HEK293T (cell line): ENCODE results near the gene SAT1.
"Not testable (repeated sequence)": the region's sequence is repeated elsewhere in the genome, so short reads cannot be mapped to it uniquely, and the experiment has no call there.

ENCODE experiments used
- CTCF ChIA-PET: fragments of 350-600 bp; formaldehyde crosslinking; extraction: SDS; loops from one replicate; lab custom pipeline; 2021; ENCODE audit warnings: antibody characterized with exemption, inconsistent platforms; lab: Yijun Ruan, JAX
- POLR2A ChIA-PET: fragments of 350-600 bp; formaldehyde crosslinking; extraction: SDS; loops from one replicate; lab custom pipeline; 2020; ENCODE audit warnings: antibody characterized with exemption, inconsistent platforms; lab: Yijun Ruan, JAX
- DNase-seq: peaks from one replicate; pipeline ENCODE4 v3.0.0; 2012; ENCODE audit warnings: mixed read lengths; ENCODE audit errors: extremely low spot score
- ARNT ChIP-seq: fragments of 450-650 bp; IDR thresholded peaks from 2 replicates; pipeline ENCODE4 v1.6.1; 2017; ENCODE audit warnings: mild to moderate bottlenecking
- BHLHE40 ChIP-seq: fragments of 450-650 bp; IDR thresholded peaks from 2 replicates; pipeline ENCODE4 v1.6.1; 2016; ENCODE audit warnings: mild to moderate bottlenecking, moderate library complexity, borderline replicate concordance
- CTBP1 ChIP-seq: fragments of 450-650 bp; IDR thresholded peaks from 2 replicates; pipeline ENCODE4 v1.6.1; 2016; ENCODE audit warnings: borderline replicate concordance
- ELF4 ChIP-seq: fragments of 450-650 bp; IDR thresholded peaks from 2 replicates; pipeline ENCODE4 v1.6.1; 2017; ENCODE audit warnings: antibody characterized with exemption
- FOXA1 ChIP-seq: fragments of 450-650 bp; IDR thresholded peaks from 2 replicates; pipeline ENCODE4 v1.6.1; 2016; ENCODE audit warnings: mild to moderate bottlenecking
- FOXK2 ChIP-seq: fragments of 450-650 bp; IDR thresholded peaks from 2 replicates; pipeline ENCODE4 v1.6.1; 2016; ENCODE audit warnings: mild to moderate bottlenecking
- FOXM1 ChIP-seq: fragments of 450-650 bp; IDR thresholded peaks from 2 replicates; pipeline ENCODE4 v1.6.1; 2017; ENCODE audit warnings: mild to moderate bottlenecking, borderline replicate concordance
- HDGF ChIP-seq: fragments of 450-650 bp; IDR thresholded peaks from 2 replicates; pipeline ENCODE4 v1.6.1; 2017; ENCODE audit warnings: antibody characterized with exemption, borderline replicate concordance
- L3MBTL2 ChIP-seq: fragments of 450-650 bp; conservative IDR thresholded peaks from 2 replicates; pipeline ENCODE4 v1.6.1; 2016; ENCODE audit warnings: mild to moderate bottlenecking
- LEF1 ChIP-seq: fragments of 450-650 bp; IDR thresholded peaks from 2 replicates; pipeline ENCODE4 v1.6.1; 2017; ENCODE audit warnings: mild to moderate bottlenecking, borderline replicate concordance
- NFRKB ChIP-seq: fragments of 450-650 bp; IDR thresholded peaks from 2 replicates; pipeline ENCODE4 v1.6.1; 2016; ENCODE audit warnings: mild to moderate bottlenecking, moderate library complexity
- PKNOX1 ChIP-seq: fragments of 450-650 bp; IDR thresholded peaks from 2 replicates; pipeline ENCODE4 v1.6.1; 2016
- SP1 ChIP-seq: fragments of 450-650 bp; IDR thresholded peaks from 2 replicates; pipeline ENCODE4 v1.6.1; 2017
- SUZ12 ChIP-seq: fragments of 450-650 bp; IDR thresholded peaks from 2 replicates; pipeline ENCODE4 v1.6.1; 2016; ENCODE audit warnings: mild to moderate bottlenecking
- TARDBP ChIP-seq: fragments of 450-650 bp; IDR thresholded peaks from 2 replicates; pipeline ENCODE4 v1.6.1; 2016
- ZNF384 ChIP-seq: fragments of 450-650 bp; IDR thresholded peaks from 2 replicates; pipeline ENCODE4 v1.6.1; 2016

Gene SAT1

DNA sequence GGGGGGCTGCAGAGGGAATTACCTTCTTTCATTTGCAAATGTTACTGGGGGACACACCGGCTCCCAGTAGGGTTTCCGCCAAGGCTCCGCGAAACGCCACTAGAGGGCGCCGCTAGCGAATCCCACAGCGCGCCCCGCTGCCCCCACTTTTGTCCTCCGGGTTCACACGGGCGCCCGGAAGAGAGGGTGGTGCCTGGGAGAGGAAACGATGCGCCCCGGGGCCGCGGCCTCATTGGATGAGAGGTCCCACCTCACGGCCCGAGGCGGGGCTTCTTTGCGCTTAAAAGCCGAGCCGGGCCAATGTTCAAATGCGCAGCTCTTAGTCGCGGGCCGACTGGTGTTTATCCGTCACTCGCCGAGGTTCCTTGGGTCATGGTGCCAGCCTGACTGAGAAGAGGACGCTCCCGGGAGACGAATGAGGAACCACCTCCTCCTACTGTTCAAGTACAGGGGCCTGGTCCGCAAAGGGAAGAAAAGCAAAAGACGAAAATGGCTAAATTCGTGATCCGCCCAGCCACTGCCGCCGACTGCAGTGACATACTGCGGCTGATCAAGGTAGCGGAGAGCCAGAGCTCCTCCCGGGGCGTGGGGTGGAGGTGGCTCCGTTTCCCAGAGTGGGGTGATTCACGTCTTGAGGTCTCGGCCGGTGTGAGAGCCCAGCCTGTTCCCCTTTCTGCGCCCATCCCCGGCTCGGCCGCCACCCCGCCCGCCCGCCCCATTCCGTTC is at the start of gene SAT1:
TSS of gene SAT1 (plus strand) at position 311 of the 726 bp plus-strand sequence. CDS start at position 490, 179 bp downstream.
- DNase-seq: peak; percentile 87
- ChIA-PET CTCF (interaction anchor here (0.7 to 2.3 kb wide), 8 partner anchors 17 to 126 kb away, joined by 3 to 26 read pairs (median 4); no protein-coding TSS in a partner anchor), POLR2A (interaction anchor here (0.6 to 3.8 kb wide), 37 partner anchors 8 to 271 kb away, joined by 3 to 54 read pairs (median 4); partner anchors contain the start of genes ACOT9 and EIF2S3)
- no peak for TF ChIP-seq LEF1
- peak; percentile 72 for TF ChIP-seq ELF4
- TF ChIP-seq BHLHE40: no peak
- no peak for TF ChIP-seq NFRKB

DNA sequence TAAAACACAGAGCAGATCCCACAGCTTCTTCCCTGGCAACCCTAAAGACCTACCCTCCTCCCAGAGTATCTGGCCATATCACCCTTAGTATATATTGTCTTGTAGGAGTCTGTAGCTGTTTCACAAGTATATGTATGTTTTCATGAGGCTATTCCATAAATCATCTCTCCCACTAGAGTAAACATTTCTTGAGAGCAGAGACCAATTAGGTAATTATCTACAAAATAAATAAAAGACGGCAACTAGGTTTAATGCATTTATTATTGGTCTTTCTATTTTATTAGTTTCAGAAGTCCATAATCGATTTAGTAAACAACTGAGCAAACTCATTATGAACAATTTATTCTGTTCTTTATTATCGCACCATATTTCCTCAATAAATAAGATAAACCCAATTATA is 46.9 kb upstream of the SAT1 start:
- ChIA-PET CTCF (interaction anchor here (1.0 to 2.1 kb wide), 3 partner anchors 10 to 166 kb away, joined by 3 to 5 read pairs (median 3); partner anchors contain the start of gene SAT1), POLR2A (no interaction called here)
- peak; percentile 52; the same call in 1 of the 2 replicates for TF ChIP-seq PKNOX1
- TF ChIP-seq HDGF: no peak

DNA sequence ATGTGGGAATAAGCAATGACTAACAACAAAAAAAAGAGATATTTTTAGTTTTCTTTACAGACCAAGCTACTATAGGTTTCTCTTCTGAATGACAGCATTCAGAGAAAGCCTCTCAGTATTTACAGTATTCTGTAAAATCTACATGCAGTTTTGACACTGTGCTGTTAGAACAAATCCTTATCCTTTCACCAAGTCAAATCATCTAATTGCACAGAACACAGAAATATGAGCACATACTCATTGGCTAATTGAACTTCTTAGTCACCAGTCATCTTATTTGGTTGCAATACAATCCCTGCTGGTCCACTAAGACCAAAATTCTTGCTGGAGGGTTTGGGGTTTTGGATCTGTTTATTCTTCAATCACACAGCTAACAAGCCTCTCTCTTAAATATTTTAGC is 45.6 kb upstream of the SAT1 start:
- TF ChIP-seq FOXA1: no peak
- TF ChIP-seq SUZ12: no peak
- no peak for TF ChIP-seq BHLHE40
- TF ChIP-seq L3MBTL2: no peak
- TF ChIP-seq ZNF384: no peak
- no peak for TF ChIP-seq SP1
- no peak for TF ChIP-seq FOXM1
- no peak for TF ChIP-seq TARDBP
- no peak for TF ChIP-seq PKNOX1
- TF ChIP-seq HDGF: no peak
- no peak for TF ChIP-seq CTBP1
- no peak for TF ChIP-seq LEF1
- TF ChIP-seq FOXK2: no peak
- no peak for TF ChIP-seq NFRKB
- TF ChIP-seq ARNT: no peak
- TF ChIP-seq ELF4: no peak
- DNase-seq: no peak
- ChIA-PET CTCF (no interaction called here), POLR2A (no interaction called here)

More for the DNA sequence above, 46.9 kb upstream of the SAT1 start:
- no peak for DNase-seq

DNA sequence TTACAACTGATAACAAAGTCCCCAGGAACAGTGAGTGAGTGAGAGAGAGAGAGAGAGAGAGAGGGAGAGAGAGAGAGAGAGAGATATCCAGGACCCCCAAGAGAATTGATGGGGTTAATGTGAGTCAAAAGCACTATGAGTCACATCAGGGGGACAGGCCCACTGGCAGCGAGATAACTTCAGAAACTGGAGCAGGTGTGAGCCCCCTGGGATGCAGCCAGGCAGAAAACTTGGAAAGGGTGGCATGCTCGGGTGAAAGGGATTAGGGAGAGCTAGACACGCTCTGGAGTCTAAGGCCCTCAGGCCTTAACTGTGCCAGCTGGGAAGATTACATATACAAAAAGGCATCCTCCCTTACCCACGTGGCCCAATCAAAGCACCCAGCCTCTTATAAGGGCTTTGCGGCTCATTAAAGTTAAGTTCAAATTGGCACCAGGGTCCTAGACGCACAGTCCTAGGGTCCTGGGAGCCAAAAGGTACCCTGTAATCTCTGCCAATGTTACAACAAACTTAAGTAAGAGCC is 40.7 kb upstream of the SAT1 start:
- TF ChIP-seq SUZ12 (no peak), LEF1 (no peak), FOXA1 (no peak), TARDBP (no peak)
- CTCF ChIA-PET: interaction anchor here (1.2 to 1.6 kb wide), 2 partner anchors 15 to 160 kb away, joined by 4 read pairs; no protein-coding TSS in a partner anchor
- POLR2A ChIA-PET: interaction anchor here (1.0 to 1.5 kb wide), 5 partner anchors 10 to 147 kb away, joined by 3 to 12 read pairs (median 4); partner anchors contain the start of gene SAT1
- DNase-seq: peak; percentile 45

DNA sequence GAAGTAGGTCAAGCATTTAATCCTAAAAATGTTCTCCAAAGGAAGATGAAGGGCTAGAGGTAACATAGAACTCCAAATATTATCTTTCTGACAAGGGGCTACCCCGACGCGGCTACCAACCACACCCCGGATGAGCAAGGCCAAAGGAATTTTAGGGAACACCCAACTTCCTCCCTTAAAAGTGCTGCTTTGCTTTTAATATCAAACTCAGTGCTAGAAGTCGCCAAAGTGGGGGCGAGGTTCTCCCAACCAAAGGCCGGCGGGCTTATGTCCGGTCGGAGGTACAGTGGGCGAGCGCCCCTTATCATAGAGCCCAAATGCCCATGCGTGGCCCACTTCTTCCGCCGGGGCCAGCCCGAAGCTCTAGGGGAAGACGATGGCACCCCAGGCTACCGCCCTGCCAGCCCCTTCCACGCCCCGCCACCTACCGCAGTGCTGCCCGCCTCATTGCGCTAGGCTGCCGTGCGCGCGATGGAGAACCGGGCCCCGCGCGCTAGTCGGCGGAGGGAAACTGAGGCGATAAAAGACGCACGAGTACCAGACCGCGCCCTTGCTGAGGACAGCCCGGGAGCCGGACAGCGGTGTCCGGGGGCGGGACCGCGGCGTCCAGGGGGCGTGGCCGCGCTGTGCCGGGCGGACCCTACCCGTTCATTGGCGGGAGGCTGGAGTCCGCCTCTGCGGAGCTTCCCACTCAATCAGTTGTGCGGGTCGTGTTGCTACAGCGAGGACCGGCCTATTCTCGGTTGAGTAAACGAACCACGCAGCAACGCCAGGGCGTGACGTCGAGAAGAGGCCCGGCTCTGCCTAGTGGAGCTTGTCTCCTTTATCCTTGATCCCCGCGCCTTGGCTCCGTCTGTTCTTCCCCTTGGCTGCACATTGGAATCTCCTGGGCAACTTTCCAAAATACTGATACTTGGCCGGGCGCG is 40.0 kb upstream of the SAT1 start, which contains the start of gene ACOT9:
TSS of gene ACOT9 (minus strand) at position 580 of the 926 bp plus-strand sequence. CDS start at position 448, 132 bp downstream.
- ChIA-PET CTCF (interaction anchor here (0.6 to 1.6 kb wide), 5 partner anchors 14 to 311 kb away, joined by 3 to 4 read pairs (median 4); no protein-coding TSS in a partner anchor), POLR2A (interaction anchor here (0.5 to 1.5 kb wide), 12 partner anchors 9 to 270 kb away, joined by 3 to 12 read pairs (median 4); partner anchors contain the start of gene SAT1)
- peak; percentile 90 for DNase-seq
- TF ChIP-seq HDGF: peak; percentile 68; the same call in 1 of the 2 replicates
- TF ChIP-seq L3MBTL2: peak; percentile 24
- no peak for TF ChIP-seq BHLHE40
- TF ChIP-seq PKNOX1: 0 out of 2 replicates have a peak, but pooled peaks have one; percentile 16
- no peak for TF ChIP-seq SP1

DNA sequence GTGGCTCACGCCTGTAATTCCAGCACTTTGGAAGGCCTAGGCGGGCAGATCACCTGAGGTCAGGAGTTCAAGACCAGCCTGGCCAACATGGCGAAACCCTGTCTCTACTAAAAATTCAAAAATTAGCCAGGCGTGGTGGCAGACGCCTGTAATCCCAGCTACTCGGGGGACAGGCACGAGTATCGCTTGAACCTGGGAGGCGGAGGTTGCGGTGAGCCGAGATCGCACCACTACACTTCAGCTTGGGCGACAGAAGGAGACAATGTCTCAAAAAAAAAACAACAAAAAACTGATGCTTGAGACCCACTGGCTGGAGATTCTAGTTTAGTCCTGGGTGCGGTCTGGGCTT is 39.4 kb upstream of the SAT1 start:
- not testable (repeated sequence) for DNase-seq
- CTCF ChIA-PET: interaction anchor here (0.6 to 1.3 kb wide), 4 partner anchors 15 to 311 kb away, joined by 3 to 4 read pairs (median 4); no protein-coding TSS in a partner anchor
- POLR2A ChIA-PET: interaction anchor here (0.5 to 1.5 kb wide), 9 partner anchors 9 to 269 kb away, joined by 3 to 12 read pairs (median 4); no protein-coding TSS in a partner anchor
